GM19467 (cell line): Measurements from ENCODE around the gene ZNF438.
"Not testable (repeated sequence)": the region's sequence is repeated elsewhere in the genome, so short reads cannot be mapped to it uniquely, and the experiment has no call there.

Source experiments
- ATAC-seq: cut with Tn5 transposase; IDR thresholded peaks from one replicate; pipeline ENCODE4 v1.9.1; 2021; ENCODE audit warnings: mild to moderate bottlenecking, moderate library complexity; ENCODE audit not compliant: unreplicated experiment

ZNF438 gene

DNA sequence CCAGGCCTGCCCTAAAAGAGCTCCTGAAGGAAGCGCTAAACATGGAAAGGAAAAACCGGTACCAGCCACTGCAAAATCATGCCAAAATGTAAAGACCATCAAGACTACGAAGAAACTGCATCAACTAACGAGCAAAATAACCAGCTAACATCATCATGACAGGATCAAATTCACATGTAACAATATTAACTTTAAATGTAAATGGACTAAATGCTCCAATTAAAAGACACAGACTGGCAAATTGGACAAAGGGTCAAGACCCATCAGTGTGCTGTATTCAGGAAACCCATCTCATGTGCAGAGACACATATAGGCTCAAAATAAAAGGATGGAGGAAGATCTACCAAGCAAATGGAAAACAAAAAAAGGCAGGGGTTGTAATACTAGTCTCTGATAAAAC is 82.4 kb downstream of the ZNF438 start:
- ATAC-seq: not testable (repeated sequence)

- ATAC-seq: no peak
Observed at GRCh38 chr10:30944005-30944404, 87.7 kb downstream of the ZNF438 start.

- ATAC-seq: no peak
Observed at GRCh38 chr10:30943451-30943850, 88.2 kb downstream of the ZNF438 start.

DNA sequence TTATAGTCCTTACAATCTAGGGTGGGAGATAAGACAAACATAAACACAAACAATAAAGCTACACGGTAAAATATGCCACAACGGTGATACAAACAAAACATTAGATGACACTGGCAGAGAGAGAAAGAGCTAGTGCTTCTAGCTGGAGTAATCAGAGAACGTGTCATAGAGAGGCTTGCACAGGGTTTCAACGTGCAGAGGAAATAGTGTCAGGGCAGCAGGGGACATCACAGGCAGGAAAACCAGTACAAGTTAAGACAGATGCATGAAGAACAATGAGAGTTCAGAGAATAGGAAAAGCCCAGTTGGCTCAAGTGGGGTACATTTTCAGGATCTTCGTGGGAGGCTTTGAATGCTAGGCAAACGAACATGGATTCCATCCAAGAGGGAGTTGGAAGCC is 91.4 kb downstream of the ZNF438 start:
- ATAC-seq: no peak

DNA sequence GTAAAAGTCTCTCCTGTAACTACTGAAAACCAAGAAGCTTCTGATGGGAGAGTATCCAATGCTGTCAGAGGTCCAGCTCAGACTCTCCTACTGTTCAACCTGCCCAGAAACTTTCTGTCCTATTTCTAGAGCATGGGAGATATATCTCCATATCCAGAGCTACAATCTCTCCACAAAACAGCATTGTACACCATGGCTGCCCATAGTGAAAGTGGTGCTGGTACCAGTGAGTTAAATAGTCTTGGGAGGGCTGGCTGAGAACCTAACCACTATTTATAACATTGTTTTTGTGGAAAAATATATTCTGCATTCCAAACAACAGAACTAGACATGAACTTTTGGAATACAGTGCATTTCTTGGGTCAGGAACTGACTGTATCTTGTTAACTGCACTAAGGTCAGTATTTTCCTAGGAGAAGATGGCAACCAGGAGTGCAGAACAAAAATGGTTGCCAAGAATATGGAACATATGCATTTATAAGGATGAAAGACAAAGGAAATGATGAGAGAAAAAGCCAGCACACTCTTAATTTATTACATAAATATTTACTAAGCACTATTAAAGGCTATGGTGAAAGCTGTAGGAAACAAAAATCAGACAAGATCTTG is 91.9 kb downstream of the ZNF438 start:
- ATAC-seq: no peak

GRCh38 chr10:30935078-30935477 is 96.6 kb downstream of the ZNF438 start:
- no peak for ATAC-seq

GRCh38 chr10:30931094-30931493 is 100.6 kb downstream of the ZNF438 start:
- no peak for ATAC-seq

- no peak for ATAC-seq
Observed at GRCh38 chr10:30929901-30930520, 101.7 kb downstream of the ZNF438 start.

GRCh38 chr10:30929311-30929729 is 102.3 kb downstream of the ZNF438 start:
- ATAC-seq: not testable (repeated sequence)

- ATAC-seq: peak; percentile 83
Observed at GRCh38 chr10:30928742-30929141, 102.9 kb downstream of the ZNF438 start.

DNA sequence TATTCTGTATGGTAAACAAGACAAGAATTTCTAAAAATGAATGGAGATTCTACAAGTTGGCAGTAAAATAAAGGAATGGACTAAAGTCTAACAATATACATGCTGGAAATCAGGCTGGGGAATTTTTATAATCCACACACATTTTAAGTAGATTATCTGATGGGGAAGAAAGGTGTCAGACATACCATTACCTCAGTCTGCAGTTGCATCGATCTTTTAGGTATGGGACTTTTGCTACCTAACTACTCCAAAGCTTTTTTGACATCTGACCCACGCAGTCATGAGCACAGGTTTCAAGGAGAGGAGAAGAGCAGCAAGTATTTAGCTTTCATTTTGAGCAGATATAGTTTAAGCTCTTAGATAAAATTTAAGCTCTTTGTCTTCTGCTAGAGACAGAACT is 113.0 kb downstream of the ZNF438 start:
- ATAC-seq: no peak

GRCh38 chr10:30917789-30918188 is 113.9 kb downstream of the ZNF438 start:
- ATAC-seq: no peak

GRCh38 chr10:30917067-30917466 is 114.6 kb downstream of the ZNF438 start:
- ATAC-seq: no peak

DNA sequence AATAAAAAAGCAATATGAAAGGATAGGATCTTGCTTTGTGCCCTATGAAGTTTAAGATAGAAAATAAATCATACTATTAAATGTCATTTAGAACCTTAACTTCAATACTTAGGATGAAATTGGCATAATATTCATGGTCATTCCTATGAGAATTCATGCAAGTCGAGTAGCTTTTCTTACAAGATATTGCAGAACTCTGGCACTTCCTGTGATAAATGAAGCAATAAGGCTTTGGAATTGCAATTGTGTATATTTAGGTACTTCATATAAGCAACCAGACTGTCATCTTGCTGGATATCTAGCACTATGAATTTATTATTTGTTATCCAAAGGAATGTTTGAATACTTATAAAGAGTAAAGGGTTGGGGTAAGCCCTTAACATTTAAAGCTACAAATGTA is 116.5 kb downstream of the ZNF438 start:
- no peak for ATAC-seq

- ATAC-seq: no peak
Observed at GRCh38 chr10:30911303-30911863, 120.3 kb downstream of the ZNF438 start.

DNA sequence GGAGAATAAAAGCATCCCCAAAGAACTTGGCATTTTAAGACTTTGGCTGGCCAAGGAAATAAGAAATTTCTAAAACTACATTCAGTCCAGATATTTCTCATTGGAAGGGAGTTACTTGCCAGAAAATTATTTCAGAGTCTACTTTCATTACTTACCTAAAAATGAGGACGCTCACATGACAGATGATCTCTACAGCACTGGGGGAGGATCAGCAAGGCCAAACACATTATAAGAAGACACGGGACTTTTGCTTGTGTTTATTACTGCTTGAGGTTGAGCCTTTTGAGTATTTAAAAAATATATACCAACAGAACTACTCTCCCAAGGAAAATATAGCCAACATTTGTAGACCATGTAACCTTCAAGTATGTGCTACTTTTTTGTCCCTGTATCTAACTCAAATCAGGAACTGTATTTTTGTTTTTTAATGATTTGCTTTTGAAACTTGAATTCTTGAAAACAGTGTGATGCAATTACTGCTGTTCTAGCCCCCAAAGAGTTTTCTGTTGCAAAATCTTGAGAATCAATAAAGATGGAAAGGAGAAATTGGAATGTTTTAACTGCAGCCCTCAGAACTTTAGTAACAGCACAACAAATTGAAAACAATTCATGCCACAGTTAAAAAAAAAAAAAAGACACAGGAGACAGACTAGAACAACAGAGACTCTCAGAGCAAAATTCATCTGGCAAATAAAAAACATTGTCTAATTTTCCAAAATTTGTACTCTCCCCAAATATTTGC is 128.1 kb downstream of the ZNF438 start:
- no peak for ATAC-seq

DNA sequence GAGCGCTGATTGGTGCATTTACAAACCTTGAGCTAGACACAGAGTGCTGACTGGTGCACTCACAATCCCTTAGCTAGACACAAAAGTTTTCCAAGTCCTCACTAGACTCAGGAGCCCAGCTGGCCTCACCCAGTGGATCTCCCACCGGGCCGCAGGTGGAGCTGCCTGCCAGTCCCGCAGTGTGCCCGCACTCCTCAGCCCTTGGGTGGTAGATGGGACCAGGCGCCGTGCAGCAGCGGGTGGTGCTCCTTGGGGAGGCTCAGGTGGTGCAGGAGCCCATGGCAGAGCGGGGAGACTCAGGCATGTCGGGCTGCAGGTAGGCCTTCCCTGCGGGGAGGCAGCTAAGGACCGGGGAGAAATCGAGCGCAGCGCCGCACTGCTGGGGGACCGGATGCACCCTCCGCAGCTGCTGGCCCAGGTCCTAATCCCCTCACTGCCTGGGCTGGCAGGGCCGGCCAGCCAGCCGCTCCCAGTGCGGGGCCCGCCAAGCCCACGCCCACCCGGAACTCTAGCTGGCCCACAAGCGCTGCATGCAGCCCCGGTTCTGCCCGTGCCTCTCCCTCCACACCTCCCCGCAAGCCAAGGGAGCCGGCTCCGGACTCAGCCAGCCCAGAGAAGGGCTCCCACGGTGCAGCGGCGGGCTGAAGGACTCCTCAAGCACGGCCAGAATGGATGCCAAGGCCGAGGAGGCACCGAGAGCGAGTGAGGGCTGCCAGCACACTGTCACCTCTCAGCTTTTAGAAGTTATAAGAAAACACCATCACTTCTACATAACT is 128.9 kb downstream of the ZNF438 start:
- no peak for ATAC-seq

DNA sequence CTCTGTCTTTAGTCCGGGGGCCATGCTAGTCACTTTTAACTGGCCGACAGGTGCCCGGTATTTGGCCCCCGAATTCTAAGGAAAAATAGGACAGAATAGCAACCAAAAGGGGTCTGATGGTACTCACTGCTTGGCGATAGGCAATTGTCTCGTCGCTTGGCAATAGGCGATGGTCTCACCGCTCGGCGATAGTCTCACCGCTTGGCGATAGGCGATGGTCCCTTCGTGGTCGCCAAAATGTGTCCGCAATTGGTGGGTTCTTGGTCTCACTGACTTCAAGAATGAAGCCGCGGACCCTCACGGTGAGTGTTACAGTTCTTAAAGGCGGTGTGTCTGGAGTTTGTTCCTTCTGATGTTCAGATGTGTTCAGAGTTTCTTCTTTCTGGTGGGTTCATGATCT is 130.2 kb downstream of the ZNF438 start:
- not testable (repeated sequence) for ATAC-seq

GRCh38 chr10:30898964-30899363 is 132.7 kb downstream of the ZNF438 start:
- ATAC-seq: no peak

GRCh38 chr10:30897547-30897946 is 134.1 kb downstream of the ZNF438 start:
- no peak for ATAC-seq

DNA sequence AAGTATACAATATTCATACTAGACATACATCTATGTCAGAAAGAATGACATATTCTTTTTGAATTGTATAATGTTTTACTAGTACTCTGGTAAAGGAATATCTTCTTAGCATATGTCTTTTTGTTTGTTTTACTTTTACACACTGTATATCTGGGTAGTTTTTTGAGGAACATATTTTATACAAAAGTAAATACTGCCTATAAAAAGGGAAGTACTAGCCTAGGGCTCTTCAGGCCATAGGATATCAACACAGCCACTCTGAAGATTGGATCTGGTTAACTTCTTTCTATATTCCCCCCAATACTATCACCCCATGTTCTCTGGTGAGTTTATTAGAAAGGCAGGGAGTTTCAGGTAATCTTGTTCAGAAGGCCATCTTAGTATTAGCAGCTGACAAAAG is 134.6 kb downstream of the ZNF438 start:
- no peak for ATAC-seq
